ENCODE measurements around the gene USP9Y. TPM values are rescaled to one million over a fixed set of nuclear protein-coding genes. Genes with fewer than 3 reads are reported as not detected.

Gene USP9Y
- total and polyA plus RNA-seq, 10 of the 15 experiments (the other 5 are each of a cell fraction or from before 2014, with no cell fraction given): 0.08 TPM; not detected in 9

DNA sequence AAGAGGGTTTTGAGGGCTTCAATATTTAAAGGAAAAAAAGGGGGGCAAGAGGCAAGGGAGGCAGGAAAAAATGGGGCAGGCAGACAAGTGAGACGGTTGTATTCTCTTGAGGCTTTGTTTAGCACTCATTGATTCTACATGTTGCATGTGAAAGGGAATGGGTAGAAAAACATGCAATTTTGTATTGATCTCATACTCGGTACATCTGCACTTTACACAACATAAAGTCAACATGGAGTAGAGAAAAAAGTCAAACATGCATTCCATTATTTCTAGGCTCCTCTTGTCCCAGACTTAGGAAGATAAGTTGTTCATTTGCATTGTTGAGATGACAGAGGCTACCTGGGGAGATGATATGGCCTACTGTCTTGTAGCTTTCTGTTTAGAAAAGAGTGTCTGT, 166.9 kb downstream of the USP9Y start:
- Histone ChIP-seq H3K4me2 (ENCODE audit: control insufficient read depth, insufficient read depth) (no peak overlapping the region), H3K4me1 (ENCODE audit: control insufficient read depth, insufficient read depth, low read length) (no peaks in the 10 kb centered on the region), H3K4me3 (no peak overlapping the region), H3K27me3 (replicated peaks in 1 of 2; ENCODE audit: control insufficient read depth in 2 of 2, insufficient read depth in 2 of 2, low read length in 1 of 2) (no peaks in the 10 kb centered on the region), H3K9ac (ENCODE audit: control insufficient read depth, insufficient read depth, low read length) (no peak overlapping the region), H3K79me2 (ENCODE audit: control insufficient read depth, insufficient read depth, low read length) (no peaks in the 10 kb centered on the region), H3K27ac (ENCODE audit: control insufficient read depth, insufficient read depth) (no peak overlapping the region), H3K36me3 (ENCODE audit: control insufficient read depth in 2 of 2, insufficient read depth in 2 of 2, low read length in 1 of 2) (no peaks in the 10 kb centered on the region), H3K9me3 (replicated peaks; ENCODE audit: control insufficient read depth, insufficient read depth, low read length) (no peaks in the 10 kb centered on the region), H2AFZ (ENCODE audit: control insufficient read depth, low read depth, low read length) (no peak overlapping the region), H4K20me1 (ENCODE audit: control insufficient read depth, insufficient read depth) (no peaks in the 10 kb centered on the region)
- no TSS peak for BruUV-seq (replicated peaks)
- ChIA-PET SMC1A (ENCODE audit: uncharacterized antibody, unreplicated experiment) (no interaction called here), POLR2A (no interaction called here), RAD21 (ENCODE audit: unreplicated experiment) (no interaction called here), CTCF (no interaction called here)
- ATAC-seq (no peak), DNase-seq (ENCODE audit: low read depth, low spot score) (no peak), FAIRE-seq (no peak)
- intact Hi-C loops (cut with micrococcal nuclease; ENCODE audit: unreplicated experiment) (no loop called here), in situ Hi-C loops (cut with MboI) (no loop called here)
- WGBS (ENCODE audit: insufficient coverage, insufficient replicate concordance, low lambda C conversion rate, missing lambda C conversion rate): no CpG with 5 or more reads among the region's 2 CpGs
- no peak for TF ChIP-seq TCF7 (IDR thresholded peaks at IDR 0.05; ENCODE audit: borderline replicate concordance)
- TF ChIP-seq SMARCA5 (IDR thresholded peaks at IDR 0.05): no peak
- TF ChIP-seq EED (IDR thresholded peaks at IDR 0.05; ENCODE audit: low read depth): no peak

DNA sequence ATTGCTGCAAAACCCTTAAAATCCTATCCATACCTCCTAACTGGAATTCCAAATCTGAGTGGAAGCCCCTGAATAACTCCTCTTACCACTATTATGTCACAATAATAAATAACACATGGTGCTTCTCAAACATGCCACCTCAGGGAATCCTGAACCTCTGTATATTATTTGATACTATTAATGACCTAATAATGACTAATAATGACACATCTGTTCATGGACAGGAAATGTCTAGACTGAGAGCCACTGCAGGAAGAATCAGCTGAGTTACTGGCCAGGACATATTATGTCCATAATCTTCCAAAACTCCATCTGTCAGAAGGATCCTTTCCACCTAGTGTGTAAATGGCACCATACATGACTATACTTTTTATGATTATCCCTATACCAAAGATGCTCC, 195.9 kb downstream of the USP9Y start:
- Histone ChIP-seq H3K36me3 (ENCODE audit: control insufficient read depth in 2 of 2, insufficient read depth in 2 of 2, low read length in 1 of 2) (no peaks in the 10 kb centered on the region), H3K9me3 (replicated peaks; ENCODE audit: control insufficient read depth, insufficient read depth, low read length) (no peaks in the 10 kb centered on the region), H3K27me3 (replicated peaks in 1 of 2; ENCODE audit: control insufficient read depth in 2 of 2, insufficient read depth in 2 of 2, low read length in 1 of 2) (no peaks in the 10 kb centered on the region), H3K27ac (ENCODE audit: control insufficient read depth, insufficient read depth) (no peak overlapping the region), H3K79me2 (ENCODE audit: control insufficient read depth, insufficient read depth, low read length) (no peaks in the 10 kb centered on the region), H3K4me1 (ENCODE audit: control insufficient read depth, insufficient read depth, low read length) (no peaks in the 10 kb centered on the region), H2AFZ (ENCODE audit: control insufficient read depth, low read depth, low read length) (no peak overlapping the region), H3K4me2 (ENCODE audit: control insufficient read depth, insufficient read depth) (no peak overlapping the region), H3K4me3 (no peak overlapping the region), H3K9ac (ENCODE audit: control insufficient read depth, insufficient read depth, low read length) (no peak overlapping the region), H4K20me1 (ENCODE audit: control insufficient read depth, insufficient read depth) (no peaks in the 10 kb centered on the region)
- CTCF ChIA-PET: no interaction called here
- ATAC-seq (no peak), FAIRE-seq (no peak), DNase-seq (ENCODE audit: low read depth, low spot score) (no peak)
- RAD21 ChIA-PET (ENCODE audit: unreplicated experiment): no interaction called here
- SMC1A ChIA-PET (ENCODE audit: uncharacterized antibody, unreplicated experiment): no interaction called here
- POLR2A ChIA-PET: no interaction called here
- in situ Hi-C loops (cut with MboI): no loop called here
- intact Hi-C loops (cut with micrococcal nuclease; ENCODE audit: unreplicated experiment): no loop called here
- no TSS peak for BruUV-seq (replicated peaks)
- TF ChIP-seq MEF2A (IDR thresholded peaks at IDR 0.05; ENCODE audit: insufficient read depth, low read depth, low read length) (no peak), POLR2AphosphoS5 (IDR thresholded peaks at IDR 0.05; ENCODE audit: low read length) (no peak), SUPT20H (IDR thresholded peaks at IDR 0.05; ENCODE audit: borderline replicate concordance, control insufficient read depth, low read depth, low read length) (no peak), BCL11A (IDR thresholded peaks at IDR 0.05; ENCODE audit: low read depth, low read length) (no peak), BMI1 (IDR thresholded peaks at IDR 0.05; ENCODE audit: borderline replicate concordance) (no peak), YY1 (IDR thresholded peaks at IDR 0.05; ENCODE audit: low read depth, low read length) (no peak), JUND (IDR thresholded peaks at IDR 0.05; ENCODE audit: low read depth, low read length) (no peak)
- TF ChIP-seq, protein P1, sequence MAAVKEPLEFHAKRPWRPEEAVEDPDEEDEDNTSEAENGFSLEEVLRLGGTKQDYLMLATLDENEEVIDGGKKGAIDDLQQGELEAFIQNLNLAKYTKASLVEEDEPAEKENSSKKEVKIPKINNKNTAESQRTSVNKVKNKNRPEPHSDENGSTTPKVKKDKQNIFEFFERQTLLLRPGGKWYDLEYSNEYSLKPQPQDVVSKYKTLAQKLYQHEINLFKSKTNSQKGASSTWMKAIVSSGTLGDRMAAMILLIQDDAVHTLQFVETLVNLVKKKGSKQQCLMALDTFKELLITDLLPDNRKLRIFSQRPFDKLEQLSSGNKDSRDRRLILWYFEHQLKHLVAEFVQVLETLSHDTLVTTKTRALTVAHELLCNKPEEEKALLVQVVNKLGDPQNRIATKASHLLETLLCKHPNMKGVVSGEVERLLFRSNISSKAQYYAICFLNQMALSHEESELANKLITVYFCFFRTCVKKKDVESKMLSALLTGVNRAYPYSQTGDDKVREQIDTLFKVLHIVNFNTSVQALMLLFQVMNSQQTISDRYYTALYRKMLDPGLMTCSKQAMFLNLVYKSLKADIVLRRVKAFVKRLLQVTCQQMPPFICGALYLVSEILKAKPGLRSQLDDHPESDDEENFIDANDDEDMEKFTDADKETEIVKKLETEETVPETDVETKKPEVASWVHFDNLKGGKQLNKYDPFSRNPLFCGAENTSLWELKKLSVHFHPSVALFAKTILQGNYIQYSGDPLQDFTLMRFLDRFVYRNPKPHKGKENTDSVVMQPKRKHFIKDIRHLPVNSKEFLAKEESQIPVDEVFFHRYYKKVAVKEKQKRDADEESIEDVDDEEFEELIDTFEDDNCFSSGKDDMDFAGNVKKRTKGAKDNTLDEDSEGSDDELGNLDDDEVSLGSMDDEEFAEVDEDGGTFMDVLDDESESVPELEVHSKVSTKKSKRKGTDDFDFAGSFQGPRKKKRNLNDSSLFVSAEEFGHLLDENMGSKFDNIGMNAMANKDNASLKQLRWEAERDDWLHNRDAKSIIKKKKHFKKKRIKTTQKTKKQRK (IDR thresholded peaks at IDR 0.05; ENCODE audit: low read depth, low read length): no peak
- TF ChIP-seq, protein P2, sequence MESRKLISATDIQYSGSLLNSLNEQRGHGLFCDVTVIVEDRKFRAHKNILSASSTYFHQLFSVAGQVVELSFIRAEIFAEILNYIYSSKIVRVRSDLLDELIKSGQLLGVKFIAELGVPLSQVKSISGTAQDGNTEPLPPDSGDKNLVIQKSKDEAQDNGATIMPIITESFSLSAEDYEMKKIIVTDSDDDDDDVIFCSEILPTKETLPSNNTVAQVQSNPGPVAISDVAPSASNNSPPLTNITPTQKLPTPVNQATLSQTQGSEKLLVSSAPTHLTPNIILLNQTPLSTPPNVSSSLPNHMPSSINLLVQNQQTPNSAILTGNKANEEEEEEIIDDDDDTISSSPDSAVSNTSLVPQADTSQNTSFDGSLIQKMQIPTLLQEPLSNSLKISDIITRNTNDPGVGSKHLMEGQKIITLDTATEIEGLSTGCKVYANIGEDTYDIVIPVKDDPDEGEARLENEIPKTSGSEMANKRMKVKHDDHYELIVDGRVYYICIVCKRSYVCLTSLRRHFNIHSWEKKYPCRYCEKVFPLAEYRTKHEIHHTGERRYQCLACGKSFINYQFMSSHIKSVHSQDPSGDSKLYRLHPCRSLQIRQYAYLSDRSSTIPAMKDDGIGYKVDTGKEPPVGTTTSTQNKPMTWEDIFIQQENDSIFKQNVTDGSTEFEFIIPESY (IDR thresholded peaks at IDR 0.05): no peak
- TF ChIP-seq, protein P3, sequence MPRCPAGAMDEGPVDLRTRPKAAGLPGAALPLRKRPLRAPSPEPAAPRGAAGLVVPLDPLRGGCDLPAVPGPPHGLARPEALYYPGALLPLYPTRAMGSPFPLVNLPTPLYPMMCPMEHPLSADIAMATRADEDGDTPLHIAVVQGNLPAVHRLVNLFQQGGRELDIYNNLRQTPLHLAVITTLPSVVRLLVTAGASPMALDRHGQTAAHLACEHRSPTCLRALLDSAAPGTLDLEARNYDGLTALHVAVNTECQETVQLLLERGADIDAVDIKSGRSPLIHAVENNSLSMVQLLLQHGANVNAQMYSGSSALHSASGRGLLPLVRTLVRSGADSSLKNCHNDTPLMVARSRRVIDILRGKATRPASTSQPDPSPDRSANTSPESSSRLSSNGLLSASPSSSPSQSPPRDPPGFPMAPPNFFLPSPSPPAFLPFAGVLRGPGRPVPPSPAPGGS (IDR thresholded peaks at IDR 0.05; ENCODE audit: borderline replicate concordance, insufficient read depth, low read depth, low read length, poor library complexity, severe bottlenecking): no peak

Data from GM12878 (cell line).